ENCODE measurements around the gene TRIM71.

DNA sequence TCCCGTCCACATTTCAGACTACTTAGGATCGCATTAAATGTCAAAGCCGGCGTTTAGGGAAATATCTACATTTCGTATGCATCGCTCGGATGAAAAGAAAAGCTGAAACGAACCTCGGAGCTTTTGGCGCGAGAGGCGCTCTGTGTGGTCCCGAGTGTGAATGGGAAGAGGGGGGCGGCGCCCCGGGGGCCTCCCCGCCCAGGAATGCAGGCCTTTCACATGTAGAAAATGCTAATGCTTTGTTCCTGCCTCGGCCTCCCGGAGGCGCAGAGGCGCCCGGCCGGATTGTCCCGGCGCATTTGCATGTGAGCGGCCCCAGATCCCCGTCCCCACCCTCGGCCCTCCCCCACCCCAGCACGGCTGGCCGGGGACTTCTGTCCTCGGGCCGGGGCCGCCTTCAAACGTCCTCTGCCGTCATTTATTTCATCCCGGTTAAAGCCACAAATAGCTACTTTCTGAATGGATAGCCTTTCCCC, 37.0 kb upstream of the TRIM71 start:
- TF ChIP-seq, protein P1, sequence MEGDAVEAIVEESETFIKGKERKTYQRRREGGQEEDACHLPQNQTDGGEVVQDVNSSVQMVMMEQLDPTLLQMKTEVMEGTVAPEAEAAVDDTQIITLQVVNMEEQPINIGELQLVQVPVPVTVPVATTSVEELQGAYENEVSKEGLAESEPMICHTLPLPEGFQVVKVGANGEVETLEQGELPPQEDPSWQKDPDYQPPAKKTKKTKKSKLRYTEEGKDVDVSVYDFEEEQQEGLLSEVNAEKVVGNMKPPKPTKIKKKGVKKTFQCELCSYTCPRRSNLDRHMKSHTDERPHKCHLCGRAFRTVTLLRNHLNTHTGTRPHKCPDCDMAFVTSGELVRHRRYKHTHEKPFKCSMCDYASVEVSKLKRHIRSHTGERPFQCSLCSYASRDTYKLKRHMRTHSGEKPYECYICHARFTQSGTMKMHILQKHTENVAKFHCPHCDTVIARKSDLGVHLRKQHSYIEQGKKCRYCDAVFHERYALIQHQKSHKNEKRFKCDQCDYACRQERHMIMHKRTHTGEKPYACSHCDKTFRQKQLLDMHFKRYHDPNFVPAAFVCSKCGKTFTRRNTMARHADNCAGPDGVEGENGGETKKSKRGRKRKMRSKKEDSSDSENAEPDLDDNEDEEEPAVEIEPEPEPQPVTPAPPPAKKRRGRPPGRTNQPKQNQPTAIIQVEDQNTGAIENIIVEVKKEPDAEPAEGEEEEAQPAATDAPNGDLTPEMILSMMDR (IDR thresholded peaks at IDR 0.05), result no peak
- TF ChIP-seq POLR2A (IDR thresholded peaks at IDR 0.05), result no peak

Measured in breast epithelium (tissue), 3 donors.